CD4-positive, alpha-beta T cell treated with Interleukin-2 at 100 ng/mL for 4 hours (primary cell): Measurements from ENCODE around the gene PLEKHG5.
A peak's percentile ranks its signal among the peaks of the same experiment; 100 is the strongest.
"Not testable (repeated sequence)": the region's sequence is repeated elsewhere in the genome, so short reads cannot be mapped to it uniquely, and the experiment has no call there.

Experiments used
- DNase-seq: peaks from one replicate; pipeline ENCODE4 v3.0.0-alpha.2; 2020; ENCODE audit warnings: low spot score

PLEKHG5 gene

GRCh38 chr1:6446665-6447015 lies 44.8 kb downstream of the PLEKHG5 start:
- no peak for DNase-seq

- DNase-seq, result not testable (repeated sequence)
Observed at GRCh38 chr1:6445929-6446328, 45.5 kb downstream of the PLEKHG5 start.

- peak; percentile 48 for DNase-seq
Observed at GRCh38 chr1:6445062-6445763, 46.3 kb downstream of the PLEKHG5 start.

GRCh38 chr1:6444377-6444776 lies 47.1 kb downstream of the PLEKHG5 start:
- DNase-seq, result no peak

GRCh38 chr1:6443339-6444115 lies 47.9 kb downstream of the PLEKHG5 start:
- no peak for DNase-seq

- no peak for DNase-seq
Observed at GRCh38 chr1:6441586-6441985, 49.9 kb downstream of the PLEKHG5 start.

- DNase-seq, result peak; percentile 80
Observed at GRCh38 chr1:6440198-6441126, 51.0 kb downstream of the PLEKHG5 start.

- peak; percentile 77 for DNase-seq
Observed at GRCh38 chr1:6438047-6438525, 53.4 kb downstream of the PLEKHG5 start.

- not testable (repeated sequence) for DNase-seq
Observed at GRCh38 chr1:6437012-6437700, 54.3 kb downstream of the PLEKHG5 start.

GRCh38 chr1:6436277-6436676 lies 55.2 kb downstream of the PLEKHG5 start:
- not testable (repeated sequence) for DNase-seq

GRCh38 chr1:6435547-6435946 lies 55.9 kb downstream of the PLEKHG5 start:
- DNase-seq, result no peak

GRCh38 chr1:6435129-6435528 lies 56.3 kb downstream of the PLEKHG5 start:
- no peak for DNase-seq

GRCh38 chr1:6434186-6434585 lies 57.3 kb downstream of the PLEKHG5 start:
- no peak for DNase-seq

- DNase-seq, result not testable (repeated sequence)
Observed at GRCh38 chr1:6431645-6432579, 59.6 kb downstream of the PLEKHG5 start.

- DNase-seq, result not testable (repeated sequence)
Observed at GRCh38 chr1:6429660-6430411, 61.6 kb downstream of the PLEKHG5 start.

GRCh38 chr1:6428453-6428852 lies 63.0 kb downstream of the PLEKHG5 start:
- DNase-seq, result not testable (repeated sequence)

GRCh38 chr1:6427441-6428390 lies 63.8 kb downstream of the PLEKHG5 start:
- DNase-seq, result no peak

GRCh38 chr1:6426972-6427350 lies 64.5 kb downstream of the PLEKHG5 start:
- DNase-seq, result no peak
